Heart right ventricle (tissue), 16 donors: Measurements from ENCODE around the gene PLA2G12A. TPM values are rescaled to one million over a fixed set of nuclear protein-coding genes. Genes with fewer than 3 reads are reported as not detected.

Experiments
- ATAC-seq, 8 donors: fragments of 200-7000 bp; cut with Tn5 transposase; one replicate each; pipeline ENCODE4 v1.9.1; 2020; ENCODE audit warnings: mild to moderate bottlenecking in 8 of 8, moderate library complexity in 8 of 8, moderate number of reproducible peaks in 1 of 8
- DNase-seq, 2 donors: peaks; one replicate each; pipeline ENCODE4 v3.0.0-alpha.2; 2020
- H3K27ac ChIP-seq, 10 donors: fragments of 200-600 bp; sonication (generic) in 2 of 10; one replicate each; pipeline versions ENCODE4 v1.5.0 to v1.8.0; 2020 to 2022; ENCODE audit warnings: mild to moderate bottlenecking in 3 of 10
- H3K27me3 ChIP-seq, 7 donors: fragments of 200-600 bp; one replicate each; pipeline ENCODE4 v1.8.0; 2021 to 2022; ENCODE audit warnings: mild to moderate bottlenecking in 2 of 7
- H3K36me3 ChIP-seq, 9 donors: fragments of 200-600 bp; sonication (generic) in 1 of 9; one replicate each; pipeline versions ENCODE4 v1.5.0 to v1.8.0; 2020 to 2022; ENCODE audit warnings: mild to moderate bottlenecking in 2 of 9
- H3K4me1 ChIP-seq, 9 donors: fragments of 200-600 bp; sonication (generic) in 1 of 9; one replicate each; pipeline versions ENCODE4 v1.5.0 to v1.8.0; 2020 to 2022; ENCODE audit warnings: mild to moderate bottlenecking in 4 of 9
- H3K4me3 ChIP-seq, 10 donors: fragments of 200-600 bp; sonication (generic) in 2 of 10; one replicate each; pipeline versions ENCODE4 v1.5.0 to v1.8.0; 2020 to 2022; ENCODE audit warnings: mild to moderate bottlenecking in 7 of 10, moderate library complexity in 2 of 10
- H3K9me3 ChIP-seq, 11 donors: fragments of 200-600 bp in 10 of 11; sonication (generic) in 2 of 11; one replicate each; pipeline versions ENCODE4 v1.5.0 to v1.8.0; 2013 to 2022; ENCODE audit warnings: mild to moderate bottlenecking in 2 of 11, control low read depth in 1 of 11, moderate library complexity in 1 of 11
- CTCF ChIP-seq, 9 donors: fragments of 200-600 bp; sonication (generic) in 2 of 9; IDR thresholded peaks; one replicate each; pipeline versions ENCODE4 v1.5.0 to v1.8.0; 2021 to 2022; ENCODE audit warnings: antibody characterized with exemption in 9 of 9, mild to moderate bottlenecking in 5 of 9, moderate library complexity in 1 of 9
- WGBS, 2 donors: extraction: QIAGEN DNeasy Blood & Tissue Kit; methylation state at CpG; one replicate each; pipeline ENCODE4 v1.1.7; 2013; ENCODE audit warnings: inconsistent platforms in 1 of 2; 5-methylcytosine and 5-hydroxymethylcytosine counted together
- intact Hi-C, 10 donors: fragments of 100-400 bp; cut with DNase I; formaldehyde crosslinking; loops; one replicate each; pipeline versions ENCODE4 v1.11.1 to v1.14.2; 2022
- polyA plus RNA-seq, 2 donors: library from polyadenylated mRNA; stranded (reverse); fragments of 200-250 nt; gene quantifications; one replicate each; pipeline ENCODE4 v1.2.3, GENCODE V29; 2013
- total RNA-seq, 10 donors: library from RNA; stranded (reverse); fragmentation: NEBNext Ultra II Directional in 3 of 10; extraction: Animal tissue kit (Norgen Biotek cat#: 25700) in 3 of 10; gene quantifications; one replicate each; pipeline versions ENCODE4 v1.2.1 to v1.2.4, GENCODE V29; 2021 to 2023
- donor health status: Arrhythmogenic right ventricular cardiomyopathy.
- donor health status: ischemic (EF 13 %, LVEDD 7.1; RV severe dilation, severe dysfunction).
- donor health status: healthy with polysubstance abuse.
- donor health status: DM: no; HTN: yes; CAD: no.
- donor health status: DM: no; HTN: no; CAD: no.
- donor health status: ischemic (EF 25% LVEDD 6.9; RV normal size, moderate dysfunction).
- donor health status: ischemic (EF 25% LVEDD 5.7; RV mildly dilated, moderate dysfunction).
- donor health status: healthy.
- donor health status: DM: yes; HTN: yes; CAD: no.
- donor health status: Ischemic cardiomyopathy.
- donor health status: ischemic (EF 35%, LVEDD 5.7; RV mildly dilated, moderate dysfunction).
- donor health status: nonischemic (EF 11% LVEDD 7.7; RV severe dilation, severe dysfunction).
- donor health status: DM: yes; HTN: yes; CAD: no.
- donor health status: PGD.
- donor health status: ischemic (EF 29% LVEDD 5.4; RV normal size, mild dysfunction).
- donor health status: nonischemic (EF 23%, LVEDD 6.1; RV moderate dilation, normal function).

PLA2G12A gene
- total and polyA plus RNA-seq, 12 donors = 14.3 to 100 (median 47.3) TPM

GRCh38 chr4:109760682-109761081, 30.8 kb upstream of the PLA2G12A start:
- H3K4me3 ChIP-seq = no peak overlapping the region
- WGBS, 2 donors = 81 to 82% methylated on average over 2 of the region's 2 CpGs
- no peak for TF ChIP-seq CTCF (IDR thresholded peaks at IDR 0.05)
- H3K36me3 ChIP-seq = peaks cover 0 to 28% (median 0%) of the 10 kb centered on the region in 9 donors
- H3K9me3 ChIP-seq = no peaks in the 10 kb centered on the region
- H3K4me1 ChIP-seq = peaks cover 0 to 4% (median 0%) of the 10 kb centered on the region in 9 donors
- ATAC-seq (no peak), DNase-seq (no peak)
- intact Hi-C loops = no loop called here
- no peak overlapping the region for H3K27ac ChIP-seq
- no peaks in the 10 kb centered on the region for H3K27me3 ChIP-seq

- Histone ChIP-seq H3K4me3 (no peak overlapping the region), H3K9me3 (no peaks in the 10 kb centered on the region), H3K27ac (no peak overlapping the region), H3K36me3 (peaks cover 0 to 14% (median 0%) of the 10 kb centered on the region in 9 donors), H3K4me1 (no peaks in the 10 kb centered on the region), H3K27me3 (no peaks in the 10 kb centered on the region)
- TF ChIP-seq CTCF (IDR thresholded peaks at IDR 0.05) = no peak
- intact Hi-C loops = no loop called here
- ATAC-seq (no peak), DNase-seq (no peak)
- WGBS, 2 donors = 78 to 79% methylated on average over 3 of the region's 3 CpGs
Observed at GRCh38 chr4:109755656-109756055, 25.8 kb upstream of the PLA2G12A start.

- peaks cover 0 to 3% (median 0%) of the 10 kb centered on the region in 9 donors for H3K36me3 ChIP-seq
- TF ChIP-seq CTCF (IDR thresholded peaks at IDR 0.05) = no peak
- intact Hi-C loops = no loop called here
- no peaks in the 10 kb centered on the region for H3K9me3 ChIP-seq
- WGBS, 2 donors = 85 to 94% methylated on average over 7 of the region's 7 CpGs
- DNase-seq = no peak
- ATAC-seq = no peak
- H3K27me3 ChIP-seq = no peaks in the 10 kb centered on the region
- no peaks in the 10 kb centered on the region for H3K4me1 ChIP-seq
- H3K27ac ChIP-seq = no peak overlapping the region
- no peak overlapping the region for H3K4me3 ChIP-seq
Observed at GRCh38 chr4:109754093-109754857, 24.4 kb upstream of the PLA2G12A start.

- TF ChIP-seq CTCF (IDR thresholded peaks at IDR 0.05) = no peak
- WGBS, 2 donors = 0 to 65% methylated on average over 1 of the region's 1 CpG
- H3K36me3 ChIP-seq = peaks cover 0 to 15% (median 0%) of the 10 kb centered on the region in 9 donors
- ATAC-seq (no peak), DNase-seq (no peak)
- intact Hi-C loops = no loop called here
- H3K4me1 ChIP-seq = no peaks in the 10 kb centered on the region
- H3K27ac ChIP-seq = no peak overlapping the region
- H3K9me3 ChIP-seq = no peaks in the 10 kb centered on the region
- no peak overlapping the region for H3K4me3 ChIP-seq
- no peaks in the 10 kb centered on the region for H3K27me3 ChIP-seq
Observed at GRCh38 chr4:109752525-109752924, 22.7 kb upstream of the PLA2G12A start.
